Umbilical cord (tissue), 2 donors: ENCODE results near the gene MORN1. TPM values are rescaled to one million over a fixed set of nuclear protein-coding genes. Genes with fewer than 3 reads are reported as not detected.

ENCODE experiments used
- DNase-seq: peaks from one replicate; pipeline ENCODE4 v3.0.0-alpha.2; 2015; ENCODE audit warnings: low spot score
- total RNA-seq: library from RNA; depleted of rRNA; stranded (reverse); fragments of >200 nt; gene quantifications from one replicate; pipeline ENCODE4 v1.2.3, GENCODE V29; 2014; ENCODE audit warnings: low replicate concordance; ENCODE audit not compliant: insufficient read depth

MORN1 gene
- total RNA-seq, 1 donor from 2014 or later, result 8.4 TPM

DNA sequence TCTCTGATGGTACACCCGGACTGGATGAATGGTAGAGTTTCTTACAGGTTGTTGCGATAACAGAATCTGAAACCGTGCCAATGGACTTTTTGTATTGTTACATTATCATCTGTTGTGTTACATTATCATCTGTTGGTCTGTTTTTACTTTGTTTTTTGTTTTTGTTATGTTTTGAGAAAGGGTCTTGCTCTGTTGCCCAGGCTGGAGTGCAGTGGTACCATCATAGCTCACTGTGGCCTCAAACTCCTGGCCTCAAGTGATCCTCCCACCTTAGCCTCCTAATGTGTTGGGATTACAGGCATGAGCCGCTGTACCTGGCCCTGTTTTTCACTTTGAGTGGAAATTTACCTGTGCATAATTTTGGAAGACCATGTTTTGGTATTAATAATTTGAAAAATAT, 31.2 kb upstream of the MORN1 start:
- DNase-seq, result no peak

DNA sequence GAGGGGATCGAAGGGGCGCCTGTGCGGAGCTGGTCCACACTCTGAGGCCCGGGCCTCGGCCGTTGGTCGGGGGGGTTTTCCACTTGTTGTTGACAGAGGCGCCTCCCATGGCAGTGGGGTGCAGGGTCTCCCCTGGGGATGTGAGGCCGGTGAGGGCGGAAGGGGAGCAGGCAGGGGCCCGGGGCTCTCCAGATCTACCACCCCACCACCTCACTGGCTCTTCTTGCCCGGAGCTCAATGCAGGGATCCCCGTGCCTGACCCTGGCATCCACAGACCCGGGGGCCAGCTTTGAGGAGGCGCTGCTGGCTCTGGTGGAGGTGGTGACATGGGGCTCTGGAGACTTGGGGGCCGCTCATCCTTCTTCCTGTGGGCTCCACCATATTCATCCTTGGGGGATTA, 28.1 kb upstream of the MORN1 start:
- no peak for DNase-seq

DNA sequence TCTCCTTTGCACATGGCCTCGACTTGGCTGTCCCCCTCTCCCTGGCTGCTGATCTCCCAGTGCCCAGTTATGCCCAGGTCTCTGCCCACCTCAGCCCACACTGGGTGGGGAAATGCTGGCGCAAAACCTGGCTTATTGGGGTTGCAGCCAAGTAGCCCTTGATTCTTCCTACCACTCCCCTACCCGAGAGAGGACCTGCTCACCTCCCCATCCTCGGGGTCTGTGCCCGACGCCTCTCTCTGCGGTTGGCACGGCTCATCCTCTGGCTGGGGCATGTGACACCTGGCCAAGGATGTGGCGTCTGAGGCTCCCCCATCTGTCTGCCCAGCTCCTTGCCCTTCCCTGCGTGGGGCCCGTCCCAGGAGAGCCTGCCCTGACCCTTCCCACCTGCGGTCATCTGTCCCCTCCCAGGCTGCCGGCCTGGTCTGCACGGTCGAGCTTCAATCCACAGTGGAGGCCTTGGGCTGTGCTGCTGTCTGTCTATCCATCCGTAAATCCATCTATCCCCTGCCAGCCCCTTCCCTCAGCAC, 27.5 kb upstream of the MORN1 start:
- DNase-seq, result no peak

DNA sequence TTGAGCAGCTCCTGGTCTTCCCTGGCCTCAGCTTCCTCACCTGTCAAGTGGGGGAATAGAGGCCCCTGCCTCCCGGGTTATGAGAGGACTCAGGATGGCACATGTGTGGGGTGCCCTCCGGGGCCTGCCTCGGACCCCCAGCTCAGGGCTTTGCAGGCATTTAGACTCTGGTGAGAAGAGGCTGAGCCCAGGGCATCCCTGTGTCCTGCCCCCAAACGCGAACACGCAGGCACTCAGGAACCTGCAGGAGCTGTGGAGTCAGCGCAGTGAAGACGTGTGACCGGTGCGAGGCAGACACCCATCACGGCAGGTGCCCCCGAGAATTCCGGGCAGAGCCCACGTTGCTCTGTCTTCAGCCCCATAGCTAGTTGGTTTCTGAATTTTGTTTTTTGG, 26.5 kb upstream of the MORN1 start:
- DNase-seq, result no peak

DNA sequence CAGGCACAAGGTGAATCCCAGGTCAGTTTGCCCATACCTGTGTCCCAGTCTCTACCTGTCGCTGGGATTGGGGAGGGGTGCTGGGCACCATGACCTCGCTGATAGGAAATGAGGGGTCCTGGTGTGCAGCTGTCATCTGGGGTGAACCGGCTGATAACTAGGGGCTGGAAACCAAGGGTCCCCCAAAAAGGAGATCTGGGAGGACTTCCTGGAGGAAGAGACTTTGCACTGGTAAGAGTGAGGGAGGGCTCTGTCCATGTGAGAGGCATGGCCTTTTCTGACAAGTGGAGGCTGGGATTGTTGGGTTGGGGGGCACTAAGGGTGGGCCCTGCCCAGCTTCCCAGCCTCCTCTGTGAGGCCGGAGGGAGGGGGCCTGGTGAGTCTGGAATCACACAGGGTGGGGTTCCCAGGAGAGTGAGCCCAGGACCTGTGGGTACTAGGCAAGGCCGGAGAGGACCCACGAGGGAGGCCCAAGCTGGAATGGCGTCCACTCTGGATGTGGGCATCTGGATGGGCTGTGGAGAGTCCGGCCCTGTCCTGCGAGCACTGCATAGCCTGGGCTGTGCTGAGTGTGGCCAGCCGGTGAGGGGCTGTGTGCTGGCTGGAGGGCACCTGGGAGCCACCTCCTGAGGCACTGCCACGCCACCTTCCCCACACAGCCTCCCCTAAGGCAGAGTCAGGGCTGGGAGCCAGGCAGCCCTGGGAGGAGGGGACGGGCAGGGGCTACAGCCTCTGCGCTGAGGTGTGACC, 25.9 kb upstream of the MORN1 start:
- no peak for DNase-seq

DNA sequence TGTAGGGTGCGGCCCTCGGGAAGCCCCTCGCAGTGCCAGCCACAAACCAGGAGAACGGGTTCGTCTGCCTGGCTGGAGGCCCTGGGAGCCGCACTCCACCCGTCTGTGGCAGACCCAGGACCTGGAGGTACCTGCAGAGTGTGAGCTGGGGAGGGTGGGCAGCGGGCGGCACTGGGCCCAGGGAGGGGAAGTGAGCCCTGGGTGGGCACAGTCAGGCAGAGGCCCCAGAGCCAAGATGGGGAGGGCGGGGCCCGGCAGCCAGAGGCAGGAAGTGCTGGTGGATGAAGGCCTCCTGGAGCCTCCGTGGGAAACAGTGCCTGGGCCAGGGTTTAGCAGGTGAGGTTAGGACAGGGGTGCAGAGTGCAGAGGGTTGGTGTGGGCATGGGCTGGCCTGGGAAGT, 25.0 kb upstream of the MORN1 start:
- DNase-seq, result peak; percentile 68

DNA sequence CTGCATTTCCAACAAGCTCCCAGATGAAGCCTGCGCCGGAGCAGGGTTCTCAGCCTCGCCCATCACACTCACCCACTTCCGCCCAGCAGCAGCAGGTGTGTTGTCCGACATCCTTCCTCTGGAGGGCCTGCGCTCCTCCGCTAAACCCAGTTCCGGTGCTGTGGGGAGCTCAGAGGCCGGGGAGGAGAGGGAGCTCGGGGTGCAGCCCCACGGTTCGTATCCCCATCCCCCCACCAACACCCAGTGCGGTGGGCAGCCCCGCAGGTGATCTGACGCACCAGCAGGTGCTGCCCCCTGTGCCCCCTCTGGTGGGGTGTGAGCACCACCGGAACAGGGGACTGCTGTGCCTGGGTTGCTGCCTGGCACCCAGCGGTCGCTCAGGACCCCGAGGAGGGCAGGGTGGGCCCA, 24.5 kb upstream of the MORN1 start:
- DNase-seq, result no peak

DNA sequence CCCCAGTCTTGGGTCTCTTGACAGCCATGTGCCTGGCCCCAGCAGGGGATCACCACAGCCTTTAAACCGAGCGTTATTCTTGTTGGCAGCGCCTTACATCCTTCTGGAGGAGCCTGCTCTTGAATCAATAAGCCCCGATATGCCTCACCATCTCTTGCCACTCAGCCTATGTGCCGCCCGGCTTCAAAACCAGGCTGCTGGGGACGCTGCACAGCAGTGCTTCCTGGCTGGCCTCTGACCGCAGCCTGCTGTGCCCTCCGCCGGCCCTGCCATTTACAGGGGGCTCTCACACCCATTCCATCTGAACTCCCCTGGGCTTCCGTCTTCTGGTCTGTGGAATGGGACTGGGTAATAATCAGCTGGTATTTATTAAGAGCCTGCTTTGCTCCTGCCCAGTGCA, 24.0 kb upstream of the MORN1 start:
- no peak for DNase-seq

DNA sequence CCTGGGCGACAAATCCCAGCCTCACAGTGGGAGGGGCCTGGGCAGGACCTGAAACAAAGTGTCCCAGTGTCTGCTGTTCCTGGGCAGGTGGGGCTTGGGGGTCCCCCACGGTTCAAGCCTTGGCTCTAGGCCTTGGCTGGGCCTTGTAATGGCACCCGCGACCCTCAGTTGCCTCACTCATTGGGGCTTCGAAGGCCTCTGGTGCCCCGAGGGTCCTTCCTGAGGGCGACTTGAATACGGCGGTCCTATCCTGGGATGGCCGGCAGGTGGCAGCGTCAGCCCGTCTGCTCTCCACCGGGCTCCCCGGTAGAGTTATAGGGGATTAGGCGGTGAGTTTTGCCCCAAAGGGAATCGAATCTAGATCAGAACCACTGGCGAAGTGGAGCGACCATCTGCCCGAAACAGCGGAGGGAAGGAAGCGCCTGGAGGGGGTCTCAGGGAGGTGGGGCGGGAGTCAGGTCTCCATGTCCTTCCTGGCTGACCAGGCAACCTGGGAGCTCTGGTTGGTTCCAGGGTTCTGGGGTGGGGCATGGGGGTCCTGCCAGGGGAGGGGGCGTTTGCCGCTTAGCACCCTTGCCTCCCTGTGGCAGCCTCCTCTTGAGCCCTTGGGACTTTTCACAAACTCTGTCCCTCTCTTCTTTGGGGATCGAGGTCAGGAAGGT, 23.1 kb upstream of the MORN1 start:
- DNase-seq, result peak; percentile 68

DNA sequence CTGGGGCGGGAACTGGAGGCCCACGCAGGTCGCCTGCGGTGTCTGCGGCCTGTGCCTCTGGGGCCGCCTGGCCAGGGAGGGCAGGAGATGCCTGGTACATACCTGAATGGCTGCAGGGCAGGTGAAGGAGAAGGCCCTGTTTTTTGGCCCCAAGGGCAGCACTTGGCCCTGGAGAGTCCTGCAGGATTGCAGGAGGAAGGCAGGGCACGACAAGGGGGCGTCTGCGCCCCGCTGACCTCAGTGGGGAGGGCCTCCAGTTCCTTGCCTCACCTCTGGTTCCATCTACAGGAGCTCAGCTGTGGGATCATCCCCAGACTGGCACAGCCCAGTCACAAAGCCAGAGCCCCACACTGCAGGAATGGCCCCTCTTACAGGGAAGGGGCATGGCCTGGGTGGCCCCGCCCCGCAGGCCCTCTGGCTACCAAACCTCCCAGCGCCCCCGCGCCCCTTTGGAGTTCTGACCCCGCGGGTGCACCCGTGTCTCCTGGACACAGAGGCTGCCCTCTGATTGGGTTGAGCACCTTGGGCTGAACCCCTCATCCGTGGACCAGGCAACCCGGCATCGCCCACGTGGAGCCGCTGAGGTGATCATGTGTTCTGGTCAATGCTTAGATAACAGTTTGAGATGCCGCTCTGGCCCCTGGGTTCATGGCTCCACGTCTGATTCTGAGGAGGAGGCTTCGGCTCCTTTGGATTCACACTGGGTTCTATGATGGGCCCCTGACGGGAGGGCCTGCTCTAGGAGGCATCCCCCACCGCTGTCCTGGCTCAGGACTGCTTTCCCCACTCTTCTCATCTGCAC, 22.3 kb upstream of the MORN1 start:
- no peak for DNase-seq

DNA sequence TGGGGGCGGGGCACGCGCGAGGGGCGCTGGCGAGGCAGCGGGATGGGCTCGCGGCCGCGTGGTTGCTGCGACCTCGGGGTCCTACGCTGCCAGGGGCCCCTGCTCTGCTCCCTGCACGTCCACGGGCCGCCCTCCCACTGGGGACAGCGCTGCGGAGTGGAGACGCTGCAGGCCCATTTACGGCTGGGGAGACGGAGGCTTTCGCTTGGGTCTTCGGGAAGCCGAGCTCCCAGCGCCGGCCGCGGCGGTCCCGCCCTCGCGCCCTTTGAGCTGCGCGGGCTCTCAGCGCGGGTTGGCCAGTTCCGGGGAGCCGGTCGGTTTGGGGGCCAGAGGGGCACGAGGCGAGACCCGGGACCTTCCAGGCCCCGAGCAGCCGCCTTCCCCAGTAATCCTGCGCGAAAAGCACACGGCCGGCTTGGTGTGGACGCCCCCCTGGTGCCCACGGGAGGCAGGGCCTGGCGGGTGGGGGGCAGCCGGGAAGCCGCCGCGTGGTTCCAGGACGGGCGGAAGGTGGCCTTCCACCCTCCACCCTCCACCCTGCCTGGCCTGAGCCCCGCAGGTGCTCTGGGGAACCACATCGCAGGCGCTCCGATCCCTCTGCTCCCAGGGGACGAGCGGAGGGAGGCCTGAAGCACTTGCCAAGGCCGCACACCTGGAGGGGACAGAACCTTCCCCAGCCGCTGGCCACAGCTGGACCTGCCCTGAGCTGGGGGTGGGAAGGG, 21.6 kb upstream of the MORN1 start:
- no peak for DNase-seq

DNA sequence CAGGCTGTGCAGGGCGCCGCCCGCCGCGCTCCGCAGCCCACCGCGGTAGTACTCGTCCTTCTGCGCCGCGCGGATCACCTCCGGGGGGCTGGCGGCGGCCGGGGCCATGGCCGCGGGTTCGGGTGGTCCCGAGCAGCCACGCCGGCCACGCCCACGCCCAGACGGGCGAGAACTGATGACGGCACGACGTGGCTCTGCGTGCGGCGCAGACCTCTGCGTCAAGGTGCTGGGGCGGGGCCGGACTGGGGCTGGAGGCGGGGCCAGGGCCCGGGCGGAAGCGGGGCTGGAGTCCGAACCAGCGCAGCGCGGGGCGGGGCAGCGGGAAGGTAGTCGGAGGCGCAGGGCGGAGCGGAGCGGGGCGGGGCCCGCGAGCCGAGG, 21.0 kb upstream of the MORN1 start, which contains the start of gene PEX10:
Gene PEX10 (minus strand): TSS at position 170 of the 378 bp plus-strand sequence. CDS start 62 bp downstream, at position 108.
- peak; percentile 97 for DNase-seq

DNA sequence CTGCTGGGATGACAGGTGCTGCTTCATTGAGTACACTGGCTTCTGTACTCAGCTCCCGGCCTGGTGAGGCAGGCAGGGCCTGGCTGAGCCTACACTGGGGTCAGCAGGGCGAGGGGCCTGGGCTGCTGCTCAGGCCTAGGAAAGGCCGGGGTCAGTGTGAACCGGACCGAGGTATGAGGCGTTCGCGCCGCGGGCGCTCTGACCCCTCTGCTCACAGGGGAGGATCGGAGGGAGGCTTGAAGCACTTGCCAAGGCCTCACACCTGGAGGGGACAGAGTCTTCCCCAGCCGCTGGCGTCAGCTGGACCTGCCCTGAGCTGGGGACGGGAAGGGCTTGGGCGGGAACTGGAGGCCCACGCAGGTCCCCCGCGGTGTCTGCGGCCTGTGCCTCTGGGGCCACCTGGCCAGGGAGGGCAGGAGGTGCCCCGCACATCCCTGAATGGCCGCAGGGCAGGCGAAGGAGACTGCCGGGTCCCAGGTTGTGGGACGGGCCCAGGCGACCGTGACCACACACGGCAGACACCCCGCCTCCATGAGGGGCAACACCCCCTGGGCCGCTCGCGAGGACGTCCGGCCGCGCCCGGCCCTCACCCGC, 20.5 kb upstream of the MORN1 start:
- no peak for DNase-seq

DNA sequence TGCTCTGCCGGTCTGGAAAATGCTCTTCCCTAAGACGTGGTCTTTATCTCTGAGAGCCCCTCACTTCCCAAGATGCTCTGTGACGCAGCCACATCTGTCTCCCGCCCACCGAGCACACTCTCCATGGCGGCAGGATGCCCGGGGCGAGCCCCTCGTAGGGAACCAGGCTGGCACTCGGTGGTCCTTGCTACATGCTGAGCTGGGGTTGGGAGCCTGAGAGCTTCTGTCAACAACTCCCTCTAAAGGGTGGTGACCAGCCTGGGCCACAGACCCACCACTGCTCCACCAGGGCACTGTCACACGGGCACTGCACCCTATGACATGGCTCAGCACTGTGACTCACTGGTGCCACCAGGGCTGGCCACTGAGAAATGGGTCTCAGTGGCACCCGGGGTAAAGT, 18.4 kb upstream of the MORN1 start:
- no peak for DNase-seq

DNA sequence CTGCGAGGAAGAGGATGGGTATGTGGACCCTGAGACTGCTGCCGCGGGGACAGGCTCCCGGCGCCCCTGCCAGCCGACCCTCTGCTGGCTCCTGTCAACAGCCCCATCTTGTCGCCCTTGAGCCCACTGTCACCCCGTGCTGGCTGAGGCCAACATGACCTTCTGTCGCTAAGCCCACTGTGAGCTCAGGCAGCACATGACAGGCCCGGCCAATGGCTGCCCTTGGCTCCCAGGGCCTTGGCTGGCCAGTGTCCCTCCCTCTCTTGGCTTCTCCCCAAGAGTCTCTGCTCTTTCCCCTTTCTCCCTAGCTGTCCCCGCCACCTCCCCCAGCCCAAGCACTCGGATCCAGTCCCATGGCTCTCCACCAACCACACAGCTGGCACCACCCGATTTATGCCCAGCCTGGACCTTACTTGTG, 17.5 kb upstream of the MORN1 start:
- DNase-seq, result no peak

DNA sequence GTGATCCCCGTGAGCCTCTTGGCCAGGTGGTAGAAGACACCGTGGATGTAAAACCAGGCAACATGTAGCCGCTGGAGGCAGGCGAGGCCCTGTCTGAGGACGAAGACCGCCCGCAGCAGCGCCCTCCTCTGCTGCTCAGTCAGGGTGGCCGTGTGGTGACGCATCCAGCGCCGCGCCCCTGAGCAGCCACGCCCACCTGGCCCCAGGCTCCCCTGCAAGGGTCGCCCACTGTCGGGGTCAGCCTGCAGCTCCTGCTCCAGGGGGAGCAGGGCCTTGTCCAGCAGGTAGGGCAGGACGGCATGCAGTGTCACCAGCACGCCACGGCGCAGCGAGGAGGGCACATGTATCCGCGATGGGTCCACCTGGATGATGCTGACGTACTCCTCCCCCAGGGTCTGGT, 17.1 kb upstream of the MORN1 start:
- no peak for DNase-seq

DNA sequence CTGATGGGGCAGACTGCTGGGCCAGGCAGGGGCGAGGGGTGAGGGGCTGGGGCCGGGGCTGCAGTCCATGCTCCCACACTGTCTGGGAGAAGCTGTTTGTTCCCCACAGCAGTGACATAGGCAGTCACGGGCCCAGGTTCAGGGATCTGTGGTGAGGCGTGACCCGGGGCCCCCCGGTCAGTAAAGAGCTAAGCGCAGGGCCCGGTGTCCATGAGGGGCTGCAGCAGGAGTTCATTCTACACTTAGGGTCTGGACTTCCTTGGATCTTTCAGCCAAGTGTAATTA, 16.6 kb upstream of the MORN1 start:
- DNase-seq, result no peak

DNA sequence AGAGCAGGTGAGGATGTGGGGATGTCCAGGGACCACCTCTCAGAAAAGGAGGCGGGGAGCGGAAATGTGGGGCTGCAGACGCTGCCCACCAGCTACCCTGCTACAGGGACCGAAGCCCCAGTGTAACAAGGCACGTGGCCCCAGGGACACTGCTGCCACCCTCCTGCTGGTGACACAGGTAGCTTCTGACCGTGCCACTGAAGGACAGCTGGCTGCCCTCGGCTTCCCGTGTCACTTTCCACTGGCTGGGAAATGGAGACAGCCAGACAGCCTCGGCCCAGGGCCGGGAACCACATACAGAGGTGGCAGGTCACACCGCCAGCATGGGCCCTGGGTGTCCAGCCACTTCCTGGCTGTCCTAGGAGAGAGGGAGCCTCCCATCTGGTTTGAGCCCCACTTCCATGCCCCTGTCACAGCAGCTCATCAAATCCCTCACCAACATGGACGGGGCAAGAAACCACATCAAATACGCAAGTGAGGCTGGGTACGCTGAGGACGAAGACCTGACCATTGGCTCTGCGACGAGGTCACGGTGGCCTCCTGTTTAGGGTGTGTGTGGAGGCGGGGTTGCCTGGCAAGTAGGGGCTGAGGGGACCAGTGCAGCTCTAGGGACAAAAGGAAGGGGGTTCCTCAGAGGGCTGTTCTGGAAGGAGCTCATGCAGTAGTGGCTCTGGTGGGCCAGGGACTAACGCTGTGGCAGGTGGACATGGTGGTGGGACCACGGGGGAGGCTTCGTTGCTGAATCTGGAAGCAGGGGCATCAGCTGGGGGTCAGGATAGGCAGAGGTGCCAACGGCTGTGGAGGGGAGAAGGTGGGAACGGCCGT, 16.0 kb upstream of the MORN1 start:
- DNase-seq, result no peak

DNA sequence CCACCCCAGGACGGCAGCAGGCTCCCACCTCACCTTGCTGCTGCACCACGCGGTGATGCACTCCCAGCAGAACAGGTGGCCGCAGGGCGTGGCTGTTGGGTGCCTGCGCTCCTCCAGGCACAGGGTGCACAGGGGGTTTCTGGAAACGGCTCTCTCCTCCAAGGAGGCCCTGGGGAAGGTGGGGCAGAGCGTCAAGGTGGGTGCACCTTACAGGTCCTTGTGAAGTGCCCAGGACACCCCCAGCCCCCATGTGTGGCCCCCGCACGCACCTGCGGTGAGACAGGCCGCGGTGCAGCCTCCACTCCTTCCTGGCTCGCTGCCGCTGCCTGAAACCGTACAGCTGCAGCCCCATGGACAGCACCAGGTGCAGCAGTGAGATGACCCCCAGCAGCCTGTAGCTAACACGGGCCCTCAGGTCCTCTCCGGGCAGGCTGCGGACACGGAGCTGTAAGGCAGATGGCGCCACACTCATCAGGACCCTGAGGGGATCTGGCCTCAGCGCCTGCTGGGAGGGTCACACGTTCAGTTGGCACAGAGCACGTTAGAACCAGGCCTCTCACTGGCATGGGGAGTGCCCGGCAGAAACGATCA, 15.2 kb upstream of the MORN1 start:
- no peak for DNase-seq

DNA sequence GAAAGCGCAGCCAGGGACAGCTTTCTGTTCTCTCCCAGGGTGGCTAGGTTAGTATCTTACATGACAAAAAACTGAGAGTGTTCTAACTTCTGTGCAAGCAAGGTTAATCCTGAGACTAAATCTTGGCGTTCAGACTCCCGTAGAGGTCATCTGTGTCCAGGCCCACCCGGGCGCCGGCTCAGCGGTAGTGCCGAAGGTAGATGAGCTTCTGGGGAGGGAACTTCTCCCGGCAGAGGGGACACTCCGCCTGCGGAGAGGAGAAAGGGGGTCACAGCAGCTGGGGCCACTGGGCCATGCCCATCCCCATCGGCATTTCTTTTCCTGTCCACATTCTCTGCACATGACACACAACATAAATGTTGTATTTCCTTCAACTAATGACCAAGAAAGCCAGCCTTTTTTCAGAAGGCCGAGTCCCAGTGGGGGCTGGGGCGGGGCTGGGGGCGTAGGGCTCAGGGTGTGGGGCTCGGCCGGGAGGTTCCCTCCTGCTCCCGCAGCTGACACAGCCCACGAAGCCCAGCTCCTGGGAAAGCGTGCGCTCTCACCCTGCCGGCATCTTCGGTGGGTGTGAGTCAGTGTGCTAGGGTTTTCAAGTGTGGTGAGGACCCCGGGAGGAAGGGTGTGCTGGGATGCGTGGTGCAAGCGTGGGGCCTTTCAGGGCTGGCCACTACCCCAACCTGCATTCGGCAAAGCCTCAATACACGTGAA, 14.4 kb upstream of the MORN1 start:
- DNase-seq, result no peak
